SW480 (cell line): Measurements from ENCODE around the gene NIP7.
"Not testable (repeated sequence)": the region's sequence is repeated elsewhere in the genome, so short reads cannot be mapped to it uniquely, and the experiment has no call there.

Experiments
- DNase-seq: peaks from one replicate; pipeline ENCODE4 v3.0.0-alpha.2; 2016; ENCODE audit warnings: low spot score

Gene NIP7

GRCh38 chr16:69345923-69346322, 6.4 kb downstream of the NIP7 start:
- no peak for DNase-seq

DNA sequence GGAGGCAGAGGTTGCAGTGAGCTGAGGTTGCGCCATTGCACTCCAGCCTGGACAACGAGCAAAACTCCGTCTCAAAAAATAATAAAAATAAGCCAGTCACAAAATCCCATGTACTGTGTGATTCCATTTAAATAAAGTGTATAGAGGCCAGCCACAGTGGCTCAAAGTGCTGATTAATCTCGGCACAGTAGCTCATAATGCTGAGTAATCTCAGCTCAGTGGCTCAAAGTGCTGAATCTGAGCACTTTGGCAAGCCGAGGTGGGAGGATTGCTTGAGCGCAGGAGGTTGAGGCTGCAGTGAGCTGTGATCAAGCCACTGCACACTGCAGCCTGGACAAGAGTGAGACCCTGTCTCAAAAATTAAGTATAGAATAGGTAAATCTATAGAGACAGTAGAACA, 7.1 kb downstream of the NIP7 start:
- DNase-seq, result no peak

DNA sequence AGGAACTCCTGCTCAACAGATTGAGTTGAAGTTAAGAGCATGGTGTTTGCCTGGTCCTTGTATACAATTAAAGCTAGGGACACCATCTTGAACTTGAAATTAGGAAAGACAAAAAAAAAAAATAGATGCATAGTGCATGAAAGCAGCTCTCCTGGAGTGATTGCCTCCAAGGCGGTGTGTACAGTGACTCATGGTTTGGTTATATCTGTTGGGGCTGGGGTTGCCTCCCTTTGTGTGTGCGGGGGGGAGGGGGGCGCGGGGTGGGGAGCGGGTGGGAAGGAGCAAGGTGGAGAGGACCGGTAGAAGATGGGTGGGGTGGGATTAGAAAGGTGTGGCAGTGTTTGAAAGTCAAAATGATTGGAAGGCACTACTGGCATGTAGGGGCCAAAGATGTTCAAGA, 8.7 kb downstream of the NIP7 start:
- no peak for DNase-seq

DNA sequence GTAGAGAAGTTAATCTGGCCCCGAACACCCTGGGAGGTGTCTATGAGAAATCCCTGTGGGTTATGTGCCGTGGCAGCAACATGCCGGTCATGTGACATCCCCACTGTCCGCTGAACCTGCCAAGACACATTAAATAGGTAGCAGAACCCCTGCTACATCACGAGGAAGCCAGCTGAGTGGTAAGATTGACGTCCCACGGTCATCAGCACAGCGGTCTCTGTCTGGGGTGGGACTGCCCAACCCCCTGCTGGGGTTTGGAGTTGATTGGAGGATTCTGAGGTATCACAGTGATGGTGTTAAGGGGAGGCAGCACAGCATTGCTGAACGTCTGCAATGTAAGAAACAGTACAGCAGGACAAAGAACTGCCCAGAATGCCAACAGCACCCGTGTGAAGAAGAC, 10.0 kb downstream of the NIP7 start:
- DNase-seq, result no peak

DNA sequence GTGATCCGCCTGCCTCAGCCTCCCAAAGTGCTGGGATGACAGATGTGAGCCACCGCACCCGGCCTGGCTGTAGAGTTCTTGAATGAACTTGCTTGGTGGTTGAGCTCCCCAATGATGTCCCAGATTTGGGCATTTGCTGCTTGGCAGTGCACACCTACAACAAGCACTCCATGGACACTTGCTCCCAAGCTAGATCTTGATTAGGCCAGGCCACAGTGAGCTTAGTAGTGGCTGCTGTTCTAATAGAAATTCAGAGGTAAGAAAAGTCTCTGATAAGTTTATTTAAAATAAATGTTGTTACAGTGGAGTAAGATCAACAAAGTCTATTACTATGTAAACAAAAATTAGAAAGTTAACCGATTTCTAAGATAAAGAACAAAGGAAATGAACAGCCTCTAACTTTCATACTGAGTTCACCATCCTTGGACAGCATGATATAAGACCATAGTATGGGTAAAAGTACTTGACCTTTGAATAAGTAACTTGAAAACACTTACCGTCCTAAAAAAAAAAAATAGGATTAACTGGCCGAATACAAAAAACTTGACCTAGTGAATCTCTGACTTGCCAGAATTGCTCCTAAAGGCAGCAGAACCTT, 11.1 kb downstream of the NIP7 start:
- DNase-seq, result no peak

DNA sequence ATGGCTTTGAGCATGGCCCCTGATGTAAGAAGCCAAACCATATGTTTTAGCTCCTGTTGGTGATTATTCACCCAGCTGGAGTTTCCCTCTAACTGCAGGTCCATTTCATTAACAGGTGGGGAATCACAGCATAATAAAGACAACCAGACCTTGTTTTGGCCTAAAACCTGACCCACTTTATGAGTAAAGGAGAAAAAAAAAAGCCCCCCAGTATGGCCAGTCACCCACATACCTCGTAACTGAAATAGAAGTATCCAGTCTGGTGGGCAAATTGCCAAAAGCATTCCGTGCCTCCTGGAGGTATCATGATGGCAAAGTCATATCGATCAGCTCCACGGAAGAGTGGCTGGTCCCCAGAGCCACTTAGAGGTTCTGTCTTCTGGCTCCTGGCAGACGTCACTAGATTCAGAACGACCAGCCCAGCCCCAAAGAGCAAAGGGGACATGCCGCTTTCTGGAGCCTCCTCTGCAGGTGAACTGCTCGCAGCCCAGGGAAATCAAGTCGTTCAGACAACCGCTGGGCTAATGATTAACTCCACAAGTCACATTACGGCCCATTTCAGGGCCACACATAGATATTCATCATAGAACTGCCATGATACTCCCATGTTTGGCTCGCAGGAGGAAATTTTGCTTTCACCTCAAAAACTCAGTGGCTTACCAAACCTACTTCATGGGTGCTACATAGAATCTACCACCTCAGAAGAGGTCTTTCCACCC, 11.9 kb downstream of the NIP7 start, which contains the start of gene TMED6:
TMED6 (minus strand) TSS at position 478 of the 719 bp plus-strand sequence; CDS start at position 445, 33 bp downstream.
- peak; percentile 78 for DNase-seq

- DNase-seq, result not testable (repeated sequence)
Observed at GRCh38 chr16:69360070-69360469, 20.5 kb downstream of the NIP7 start.

GRCh38 chr16:69363281-69363717, 23.7 kb downstream of the NIP7 start:
- no peak for DNase-seq

- no peak for DNase-seq
Observed at GRCh38 chr16:69364088-69364487, 24.5 kb downstream of the NIP7 start.

- DNase-seq, result no peak
Observed at GRCh38 chr16:69365901-69366300, 26.3 kb downstream of the NIP7 start.

DNA sequence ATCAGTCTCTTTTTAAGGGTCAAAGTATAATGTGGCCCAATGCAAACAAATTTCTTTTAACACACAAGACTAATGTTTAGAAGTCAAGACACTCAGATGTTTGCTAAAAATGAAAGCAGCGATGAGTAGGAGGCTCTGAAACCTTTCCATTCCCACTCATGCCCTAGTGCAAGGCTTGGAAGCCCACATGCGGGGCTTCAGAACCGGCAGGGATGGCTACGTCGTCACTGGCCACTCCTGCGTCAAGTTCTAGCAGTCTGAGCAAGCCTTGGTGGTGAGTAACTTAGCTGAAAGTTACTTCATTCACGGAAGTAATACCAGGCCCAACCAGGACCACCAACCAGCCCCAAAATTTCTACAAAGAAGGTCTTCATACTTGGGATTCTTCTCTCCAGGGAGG, 26.9 kb downstream of the NIP7 start:
- DNase-seq, result no peak

- DNase-seq, result no peak
Observed at GRCh38 chr16:69367980-69368379, 28.4 kb downstream of the NIP7 start.

GRCh38 chr16:69368866-69369265, 29.3 kb downstream of the NIP7 start:
- no peak for DNase-seq

DNA sequence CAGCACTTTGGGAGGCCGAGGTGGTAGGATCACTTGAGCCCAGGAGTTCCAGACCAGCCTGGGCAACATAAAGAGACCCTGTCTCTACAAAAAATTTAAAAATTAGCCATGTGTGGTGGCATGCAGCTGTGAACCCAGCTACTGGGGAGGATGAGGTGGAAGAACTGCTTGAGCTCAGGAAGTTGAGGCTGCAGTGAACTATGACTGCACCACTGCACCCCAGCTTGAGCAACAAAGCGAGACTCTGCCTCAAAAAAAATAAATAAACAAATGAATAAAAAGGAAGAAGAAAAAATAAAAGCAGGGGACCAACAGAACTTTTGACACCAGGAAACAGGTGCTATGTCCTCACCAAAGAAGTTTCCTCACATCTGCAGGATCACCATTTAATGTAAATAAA, 32.0 kb downstream of the NIP7 start:
- DNase-seq, result no peak

DNA sequence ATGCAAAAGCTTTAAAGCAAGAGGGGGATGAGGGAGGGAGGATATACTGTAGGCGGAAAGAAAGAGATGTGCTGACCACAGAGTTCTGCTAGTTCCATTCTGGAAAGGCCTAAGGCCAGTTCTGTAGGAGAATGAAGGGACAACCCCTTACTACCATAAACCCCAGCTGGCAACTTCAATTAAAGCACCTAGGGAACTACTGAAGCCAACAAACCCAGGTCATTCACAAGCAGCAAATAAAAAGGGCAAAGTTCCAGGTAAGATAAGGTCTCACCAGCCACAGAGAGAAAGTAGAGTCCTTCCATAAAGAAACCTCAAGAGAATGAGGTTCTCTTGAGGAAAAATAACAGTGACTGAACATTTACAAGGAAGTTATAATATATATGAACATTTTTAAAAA, 33.4 kb downstream of the NIP7 start:
- DNase-seq, result no peak

- no peak for DNase-seq
Observed at GRCh38 chr16:69376393-69377059, 37.0 kb downstream of the NIP7 start.

DNA sequence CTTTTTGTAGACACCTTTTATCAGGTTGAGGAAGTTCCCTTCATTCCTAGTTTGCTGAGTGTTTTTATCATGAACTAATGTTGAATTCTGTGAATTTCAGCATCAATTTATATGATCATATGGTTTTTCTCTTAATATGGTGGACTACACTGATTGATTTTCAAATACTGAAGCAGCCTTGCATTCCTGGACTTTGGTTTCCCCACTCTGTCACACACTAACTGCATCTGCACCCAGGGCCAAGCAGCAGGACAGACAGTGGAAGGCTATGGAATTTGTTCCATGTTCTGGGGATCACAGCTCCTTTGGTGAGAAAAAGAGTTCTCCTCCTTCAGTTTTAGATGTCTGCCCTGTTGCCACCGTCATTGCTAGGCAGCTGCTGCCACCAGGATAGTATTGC, 38.5 kb downstream of the NIP7 start:
- DNase-seq, result no peak

GRCh38 chr16:69378760-69379159, 39.2 kb downstream of the NIP7 start:
- no peak for DNase-seq

DNA sequence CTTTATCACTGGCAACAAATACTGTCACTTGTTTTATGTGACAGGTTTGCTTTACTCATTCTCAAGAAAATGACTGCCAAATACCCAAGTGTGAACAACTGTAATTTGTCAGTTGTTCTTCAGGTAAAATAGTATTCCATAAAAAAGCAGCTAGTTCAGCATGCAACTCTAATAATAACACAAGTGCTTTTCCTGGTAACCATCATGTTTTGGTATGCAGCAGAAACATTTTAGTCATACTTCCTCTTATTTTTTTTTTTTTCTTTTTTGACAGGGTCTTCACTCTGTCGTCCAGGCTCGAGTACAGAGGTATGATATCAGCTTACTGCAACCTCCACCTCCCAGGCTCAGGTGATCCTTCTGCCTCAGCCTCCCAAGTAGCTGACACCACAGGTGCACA, 41.7 kb downstream of the NIP7 start:
- DNase-seq, result no peak

- DNase-seq, result no peak
Observed at GRCh38 chr16:69382421-69382820, 42.8 kb downstream of the NIP7 start.

DNA sequence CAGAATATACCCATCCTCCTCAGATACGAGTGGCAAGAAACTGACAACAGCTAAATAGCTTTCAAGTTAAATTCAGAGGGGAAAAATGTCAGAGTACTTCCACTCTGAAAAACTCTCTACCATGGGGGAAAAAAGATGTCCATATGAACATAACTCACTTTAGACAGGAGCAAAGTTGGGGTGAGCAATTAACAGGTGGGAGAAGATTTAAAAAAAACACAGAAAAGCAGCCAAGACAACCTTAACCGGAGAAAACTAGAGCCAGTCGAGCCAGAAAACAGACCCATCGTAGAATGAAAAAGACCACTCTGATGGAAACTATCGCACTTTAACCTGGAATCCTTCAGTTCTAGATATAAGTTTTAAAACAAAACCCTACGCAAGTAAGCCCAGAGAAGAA, 45.4 kb downstream of the NIP7 start:
- DNase-seq, result no peak

DNA sequence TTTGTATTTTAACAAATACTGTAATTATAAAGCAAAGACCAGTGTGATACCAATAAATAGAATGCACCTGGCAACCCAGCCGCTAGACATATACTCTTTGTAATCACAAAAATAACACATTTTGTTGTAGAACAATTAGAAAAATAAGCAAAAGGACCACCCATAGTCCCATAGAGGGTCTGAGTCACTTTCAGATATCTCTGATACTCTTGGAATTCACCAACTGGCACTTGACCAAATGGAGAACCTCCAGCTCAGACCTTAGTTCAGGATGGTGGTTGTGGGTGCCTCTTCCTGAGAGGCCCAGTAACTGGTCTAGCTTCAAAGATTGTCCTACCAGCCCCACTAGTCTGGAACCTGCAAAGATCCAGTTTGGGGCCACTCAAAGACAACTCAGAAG, 47.0 kb downstream of the NIP7 start:
- no peak for DNase-seq
